A673 (cell line): Measurements from ENCODE around the gene TOLLIP.

ENCODE experiments used
- CTCF ChIP-seq: fragments of 300-800, 200-600 bp; sonication (generic); conservative IDR thresholded peaks from 2 replicates; pipeline ENCODE4 v1.5.1; 2017; ENCODE audit warnings: low read depth, mild to moderate bottlenecking, antibody characterized with exemption, low read length, moderate library complexity, mixed read lengths
- EZH2 ChIP-seq: fragments of 200-600 bp; sonication (generic); IDR thresholded peaks from 2 replicates; pipeline ENCODE4 v1.6.1; 2017; ENCODE audit warnings: borderline replicate concordance, low read depth, mild to moderate bottlenecking, mixed read lengths, antibody characterized with exemption, low read length; ENCODE audit not compliant: poor library complexity, severe bottlenecking

- TF ChIP-seq CTCF = no peak
- TF ChIP-seq EZH2 = no peak
These were observed 32.6 kb upstream of the TOLLIP start for GRCh38 chr11:1341928-1342524.
